HTR-8/SVneo (cell line): ENCODE results near the gene HLA-DRB1.
"Not testable (repeated sequence)": the region's sequence is repeated elsewhere in the genome, so short reads cannot be mapped to it uniquely, and the experiment has no call there.

ENCODE experiments used
- DNase-seq: peaks from one replicate; pipeline ENCODE4 v3.0.0; 2011; ENCODE audit warnings: low spot score, mixed read lengths; ENCODE audit not compliant: insufficient read length
- FAIRE-seq: peaks from 2 replicates; lab custom pipeline; 2011; peaks lifted over from hg19 to GRCh38; lab: Jason Lieb, UNC

The HLA-DRB1 gene

DNA sequence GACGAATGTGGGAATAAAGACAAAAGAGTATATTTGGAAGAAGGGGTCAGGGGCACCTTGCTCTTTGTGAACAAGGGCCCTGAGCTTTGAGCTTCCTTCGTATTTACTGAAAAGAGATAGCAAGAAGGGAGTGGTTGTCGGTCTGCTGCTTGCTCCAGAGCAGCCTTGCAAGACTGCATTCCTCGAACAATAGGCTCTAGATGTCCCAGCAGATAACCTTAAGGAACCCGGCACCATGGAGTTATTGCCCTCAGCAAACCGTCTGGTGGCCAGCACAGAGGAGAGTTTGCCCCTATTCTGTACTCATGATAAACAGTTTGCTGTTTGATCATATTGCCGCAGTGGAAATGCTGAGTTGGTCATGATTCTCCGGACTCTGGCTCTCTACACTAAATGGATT, 22.7 kb downstream of the HLA-DRB1 start:
- DNase-seq (no peak), FAIRE-seq (no peak)

DNA sequence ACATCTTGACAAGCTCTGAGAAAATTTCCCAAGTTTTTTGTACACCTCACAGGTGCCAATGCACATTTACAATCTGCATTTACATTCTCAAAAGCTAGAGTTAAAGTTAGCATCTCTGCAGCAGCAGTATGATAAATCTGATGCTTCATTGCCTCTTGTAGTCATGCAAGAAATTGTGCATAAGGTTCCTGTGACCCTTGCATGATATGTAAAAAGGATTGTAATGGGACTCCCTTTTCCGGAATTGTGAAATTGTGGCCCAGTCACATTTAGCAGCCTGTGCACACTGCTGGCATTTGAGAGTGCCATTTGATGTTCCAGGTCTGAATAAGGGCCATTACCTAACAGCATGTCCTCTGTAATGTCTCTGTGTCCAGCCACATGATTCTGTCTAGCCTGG, 24.1 kb downstream of the HLA-DRB1 start:
- FAIRE-seq: no peak
- no peak for DNase-seq

DNA sequence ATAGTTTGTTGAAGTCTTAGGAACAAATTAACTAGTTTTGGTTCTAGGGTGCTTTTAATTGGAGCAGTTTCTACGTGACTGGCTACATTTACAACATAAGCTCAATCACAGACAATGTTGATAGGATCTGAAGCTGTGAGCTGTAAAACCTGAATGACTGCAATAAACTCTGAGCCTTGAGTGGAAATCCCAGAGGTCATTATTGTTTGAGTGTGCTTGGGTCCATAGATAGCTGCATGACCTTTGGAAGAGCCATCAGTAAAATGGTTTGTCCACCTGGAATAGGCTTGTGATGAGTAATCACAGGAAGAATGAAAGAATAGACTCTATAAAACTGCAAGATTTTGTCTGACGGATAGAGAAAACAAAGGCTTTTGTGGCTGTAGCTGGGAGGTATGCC, 26.7 kb downstream of the HLA-DRB1 start:
- FAIRE-seq (no peak), DNase-seq (no peak)

DNA sequence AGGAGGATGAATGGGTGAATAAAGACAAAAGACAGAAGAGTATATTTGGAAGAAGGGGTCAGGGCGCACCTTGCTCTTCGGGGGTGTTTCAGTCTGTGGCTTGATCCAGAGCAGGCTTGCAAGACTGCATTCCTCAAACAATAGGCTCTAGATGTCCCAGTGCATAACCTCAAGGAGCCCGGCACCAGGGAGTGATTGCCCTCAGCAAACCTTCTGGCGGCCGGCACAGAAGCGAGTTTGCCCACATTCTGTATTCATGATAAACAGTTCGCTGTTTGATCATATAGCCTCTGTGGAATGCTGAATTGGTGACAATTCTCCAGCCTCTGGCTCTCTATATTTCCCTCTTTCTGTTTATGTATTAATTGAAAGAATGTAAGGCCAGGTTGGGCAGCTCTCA, 29.9 kb downstream of the HLA-DRB1 start:
- no peak for FAIRE-seq
- DNase-seq: no peak

DNA sequence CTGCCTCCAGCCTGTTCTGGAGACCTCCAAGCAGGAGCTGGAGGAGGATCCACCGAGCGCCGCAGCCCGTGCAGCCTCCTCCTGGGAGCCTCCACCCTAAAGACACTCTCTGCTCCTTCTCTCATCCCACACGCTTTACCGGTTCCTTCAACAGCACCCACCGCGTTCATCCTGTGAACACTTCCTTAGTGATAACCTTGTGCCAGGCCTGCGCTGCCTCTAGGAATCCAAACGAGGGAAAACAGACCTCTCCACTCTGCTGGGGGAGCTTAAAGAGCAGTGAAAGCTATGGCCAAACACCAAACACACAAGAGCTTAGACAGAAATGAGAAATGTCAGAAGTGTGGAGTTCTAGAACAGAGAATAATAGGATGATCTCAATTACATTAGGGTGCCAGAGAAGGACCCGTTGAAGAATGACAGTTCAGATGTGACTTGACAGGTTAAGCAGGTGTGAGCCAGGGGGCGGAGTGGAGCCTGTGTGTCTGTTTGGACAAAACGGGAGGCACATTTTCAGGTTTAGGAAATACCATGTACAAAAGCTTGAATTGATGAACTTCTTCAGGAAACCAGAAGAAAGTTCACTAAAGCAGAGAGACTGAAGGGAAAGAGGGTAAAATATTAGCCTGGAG, 31.1 kb downstream of the HLA-DRB1 start:
- FAIRE-seq (no peak), DNase-seq (no peak)

DNA sequence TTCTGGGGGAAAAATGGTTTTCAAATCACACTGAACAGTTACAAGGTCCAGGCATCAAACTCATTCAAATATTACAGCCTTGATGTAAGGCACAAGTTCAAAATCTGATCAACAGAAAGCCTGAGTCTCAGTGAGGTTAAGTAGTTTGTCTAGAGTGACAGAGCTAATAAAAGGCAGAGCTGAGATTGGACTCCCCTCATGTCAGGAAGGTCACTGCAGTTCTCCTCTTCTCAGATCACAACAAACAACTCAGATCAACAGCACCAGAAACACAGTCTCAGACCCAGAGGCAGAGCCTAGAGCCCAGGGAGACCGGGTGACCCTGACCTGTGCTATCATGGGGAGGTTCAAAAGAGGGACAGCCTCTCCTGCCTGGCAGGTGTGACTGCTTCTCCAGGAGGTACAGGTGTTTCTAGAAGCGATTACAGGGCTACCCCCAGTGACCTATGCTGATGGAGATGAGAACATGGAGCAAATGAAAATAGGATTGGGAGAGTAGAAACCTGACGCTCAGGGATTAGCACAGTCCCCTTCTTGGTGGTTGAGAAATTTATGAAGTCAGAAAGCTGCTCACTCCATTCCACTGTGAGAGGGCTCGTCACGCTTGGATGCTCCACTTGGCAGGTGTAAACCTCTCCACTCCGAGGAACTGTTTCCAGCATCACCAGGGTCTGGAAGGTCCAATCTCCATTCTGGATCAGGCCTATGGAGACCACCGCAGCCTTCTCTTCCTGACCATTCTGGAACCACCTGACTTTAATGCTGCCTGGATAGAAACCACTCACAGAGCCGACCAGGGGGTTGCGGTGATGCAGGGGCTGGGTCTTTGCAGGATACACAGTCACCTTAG, 35.3 kb downstream of the HLA-DRB1 start:
- FAIRE-seq (no peak), DNase-seq (no peak)

DNA sequence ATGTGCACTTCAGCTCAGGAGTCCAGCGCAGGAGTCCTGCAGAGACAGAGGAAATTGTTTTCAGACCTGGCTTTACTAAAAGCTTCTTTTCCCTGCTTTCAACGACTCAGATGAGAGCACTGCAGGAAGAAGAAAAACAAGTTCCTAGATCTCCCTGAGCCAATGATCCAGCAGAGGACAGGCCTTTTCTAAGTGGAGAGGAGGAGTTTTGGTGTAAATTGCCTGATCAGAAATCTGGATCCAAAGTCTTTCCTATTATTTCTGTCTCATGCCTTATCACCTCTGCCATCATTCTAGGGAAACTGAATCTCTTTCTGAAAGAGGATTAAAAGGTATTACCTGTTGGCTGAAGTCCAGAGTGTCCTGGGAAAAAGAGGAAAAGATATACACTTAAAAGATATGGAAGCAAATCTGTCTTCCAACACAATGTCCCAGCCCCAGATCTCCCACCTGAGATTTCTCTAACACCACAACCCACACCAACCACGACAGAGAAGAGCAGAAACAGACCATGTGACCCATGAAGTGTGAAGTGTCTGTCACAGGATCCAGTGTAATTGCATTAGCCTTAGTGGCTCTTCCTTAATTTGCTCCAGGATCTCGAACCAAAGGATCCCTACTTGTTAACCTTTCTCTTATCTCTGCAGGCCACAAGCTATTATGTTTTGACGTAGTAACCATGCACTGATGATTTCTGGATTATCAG, 36.5 kb downstream of the HLA-DRB1 start:
- FAIRE-seq (no peak), DNase-seq (no peak)

DNA sequence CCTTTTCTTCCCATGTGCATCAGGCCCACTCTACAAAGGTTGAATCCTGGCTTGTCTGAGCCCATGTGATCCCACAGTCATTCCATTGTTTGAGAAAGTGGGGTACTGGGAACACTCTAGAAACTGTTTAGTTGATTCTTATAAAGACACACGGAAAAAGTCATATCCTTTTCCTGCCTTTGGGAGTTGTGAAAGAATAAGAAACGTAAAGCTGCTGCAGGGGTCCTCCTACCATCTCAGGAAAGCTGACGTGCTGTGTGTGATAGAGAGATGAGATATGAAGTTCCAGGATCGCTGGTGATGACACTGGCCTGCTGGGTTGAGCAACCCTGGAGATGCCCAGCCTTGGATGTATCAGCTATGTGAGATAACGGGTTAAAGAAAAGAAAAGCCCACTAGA, 38.2 kb downstream of the HLA-DRB1 start:
- DNase-seq (no peak), FAIRE-seq (no peak)

DNA sequence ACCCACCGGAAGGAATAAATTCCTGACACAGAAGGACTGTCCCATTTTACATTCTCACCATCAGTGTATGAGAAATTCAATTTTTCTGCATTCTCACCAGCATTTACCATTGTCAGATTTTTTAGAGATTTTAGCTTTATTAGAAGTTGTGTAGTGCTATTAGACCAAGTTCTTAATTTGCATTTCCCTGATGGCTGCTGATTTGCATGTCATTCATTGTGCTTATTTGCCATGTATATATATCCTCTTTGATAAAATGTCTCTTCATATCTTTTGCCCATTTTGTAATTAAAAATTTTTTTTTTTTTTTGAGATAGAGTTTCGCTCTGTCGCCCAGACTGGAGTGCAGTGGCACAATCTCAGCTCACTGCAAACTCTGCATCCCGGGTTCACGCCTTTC, 49.8 kb downstream of the HLA-DRB1 start:
- DNase-seq: no peak
- FAIRE-seq: no peak

DNA sequence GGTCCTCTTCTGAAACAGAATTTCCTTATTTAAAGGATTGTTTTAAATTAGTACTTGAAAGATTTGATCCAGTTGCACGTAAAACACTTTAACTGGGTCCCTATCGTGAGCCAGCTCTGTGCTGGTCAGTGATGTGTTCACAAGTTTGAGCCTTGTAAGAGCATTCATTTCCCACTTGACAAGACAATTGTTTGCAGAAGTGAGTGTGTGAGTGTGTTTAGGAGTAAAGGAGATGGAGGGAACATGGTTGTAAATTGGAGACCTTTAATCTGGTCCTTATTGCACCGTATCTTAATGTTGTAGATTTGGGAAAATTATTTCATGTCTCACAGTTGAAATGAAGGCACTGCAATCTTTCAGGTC, 59.2 kb downstream of the HLA-DRB1 start:
- DNase-seq: not testable (repeated sequence)
- FAIRE-seq: peak; percentile 49

DNA sequence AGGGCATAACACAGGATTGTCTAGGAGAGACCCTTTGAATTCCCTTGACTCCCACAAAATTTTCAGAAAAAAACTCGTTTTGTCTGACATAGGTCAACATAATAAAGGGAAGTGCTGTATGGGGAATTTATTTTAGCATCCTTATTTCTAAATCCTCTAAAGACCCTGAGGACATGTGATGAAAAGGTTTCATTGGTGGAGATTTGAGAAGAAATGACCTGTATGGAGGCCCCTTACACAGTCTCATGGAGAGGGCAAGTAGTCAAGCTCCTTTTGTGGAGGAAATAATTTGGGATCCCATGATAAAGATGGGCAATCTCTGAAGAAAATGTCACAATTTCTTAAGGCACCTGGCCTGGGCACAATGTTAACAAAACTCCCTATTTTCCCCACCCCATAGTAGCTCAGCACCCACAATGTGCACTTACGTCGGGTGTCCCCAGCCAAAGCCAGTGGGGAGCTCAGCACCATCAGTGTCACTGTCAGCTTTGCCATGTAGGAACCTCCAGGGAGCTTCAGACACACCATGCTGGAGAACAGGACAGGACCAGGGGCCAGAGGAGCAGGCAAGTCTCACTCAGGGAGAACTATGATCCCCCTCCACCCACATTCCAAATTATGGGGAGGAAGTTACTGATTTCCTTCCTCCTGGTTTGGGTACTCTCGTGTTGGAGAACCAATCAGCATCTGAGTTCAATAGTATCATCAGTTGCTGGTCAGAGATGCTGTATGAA, 59.8 kb downstream of the HLA-DRB1 start, which contains the start of gene HLA-DRB5:
Gene HLA-DRB5 (minus strand): TSS at position 591 of the 734 bp plus-strand sequence. CDS start 63 bp downstream, at position 528.
- no peak for DNase-seq
- no peak for FAIRE-seq
